Measurements from ENCODE around the gene UVSSA. TPM values are rescaled to one million over a fixed set of nuclear protein-coding genes. Genes with fewer than 3 reads are reported as not detected.

Gene UVSSA
- total and polyA plus RNA-seq, 12 donors, result 2.4 to 11.9 (median 6.6) TPM

GRCh38 chr4:1305261-1305711 lies 41.7 kb upstream of the UVSSA start:
- Histone ChIP-seq H3K27ac (peak overlapping the region in 1 of 10 donors; percentile 50), H3K9me3 (no peaks in the 10 kb centered on the region), H3K4me1 (peaks cover 11 to 60% (median 33%) of the 10 kb centered on the region in 9 donors), H3K27me3 (no peaks in the 10 kb centered on the region), H3K4me3 (no peak overlapping the region), H3K36me3 (peaks cover 0 to 34% (median 8%) of the 10 kb centered on the region in 9 donors)
- intact Hi-C loops (cut with DNase I), result loop anchor here in 1 of 10 donors (5.0 kb wide), 1 partner anchor 42 kb away; the partner anchor contains the start of gene UVSSA
- WGBS, 2 donors, result 97 to 98% methylated on average over 13 of the region's 13 CpGs
- ATAC-seq (no peak), DNase-seq (no peak)
- no peak for TF ChIP-seq CTCF (IDR thresholded peaks at IDR 0.05)

GRCh38 chr4:1305781-1306455 lies 41.1 kb upstream of the UVSSA start:
- Histone ChIP-seq H3K4me3 (no peak overlapping the region), H3K36me3 (peaks cover 0 to 28% (median 8%) of the 10 kb centered on the region in 9 donors), H3K4me1 (peaks cover 17 to 60% (median 33%) of the 10 kb centered on the region in 9 donors), H3K27me3 (no peaks in the 10 kb centered on the region), H3K9me3 (no peaks in the 10 kb centered on the region), H3K27ac (peak overlapping the region in 1 of 10 donors; percentile 50)
- intact Hi-C loops (cut with DNase I), result loop anchor here in 1 of 10 donors (5.0 kb wide), 1 partner anchor 41 kb away; the partner anchor contains the start of gene UVSSA
- ATAC-seq (no peak), DNase-seq (no peak)
- TF ChIP-seq CTCF (IDR thresholded peaks at IDR 0.05), result no peak
- 81 to 82% methylated on average over 17 of the region's 17 CpGs for WGBS, 2 donors

GRCh38 chr4:1307951-1308735 lies 38.9 kb upstream of the UVSSA start:
- ATAC-seq (no peak), DNase-seq (no peak)
- 93 to 94% methylated on average over 34 of the region's 34 CpGs for WGBS, 2 donors
- Histone ChIP-seq H3K4me1 (peaks cover 17 to 54% (median 33%) of the 10 kb centered on the region in 9 donors), H3K9me3 (no peaks in the 10 kb centered on the region), H3K36me3 (peaks cover 0 to 35% (median 16%) of the 10 kb centered on the region in 9 donors), H3K27me3 (no peaks in the 10 kb centered on the region), H3K27ac (peak overlapping the region in 1 of 10 donors; percentile 57), H3K4me3 (no peak overlapping the region)
- intact Hi-C loops (cut with DNase I), result loop anchor here in 1 of 10 donors (5.0 kb wide), 1 partner anchor 39 kb away; the partner anchor contains the start of gene UVSSA
- no peak for TF ChIP-seq CTCF (IDR thresholded peaks at IDR 0.05)

All from heart right ventricle (tissue), 16 donors.